H1 (cell line): ENCODE measurements around the gene FOXL3. TPM values are rescaled to one million over a fixed set of nuclear protein-coding genes. Genes with fewer than 3 reads are reported as not detected.

ENCODE experiments used
- CTCF ChIA-PET: fragments of 300-600 bp; sonication (Branson Sonifier 250); formaldehyde crosslinking; loops from one replicate; lab custom pipeline; 2021; ENCODE audit not compliant: partially characterized antibody; lab: Charles Lee
- POLR2A ChIA-PET: fragments of 300-600 bp; sonication (Branson Sonifier 250); formaldehyde crosslinking; loops from one replicate; lab custom pipeline; 2021; ENCODE audit warnings: inconsistent platforms; ENCODE audit not compliant: partially characterized antibody; lab: Charles Lee
- DNase-seq, 2 experiments: peaks; one replicate each; pipeline versions ENCODE4 v3.0.0 to v3.0.0-alpha.2; 2010 to 2022; ENCODE audit warnings: low spot score in 2 of 2, low read depth in 1 of 2, mixed read lengths in 1 of 2
- FAIRE-seq: peaks from 2 replicates; lab custom pipeline; 2011; peaks lifted over from hg19 to GRCh38; lab: Jason Lieb, UNC
- H2AFZ ChIP-seq: 2 replicates; pipeline ENCODE4 v1.8.1; 2012; ENCODE audit warnings: low read length, inconsistent platforms
- H2AK5ac ChIP-seq: 2 replicates; pipeline ENCODE4 v1.6.1; 2013; ENCODE audit warnings: low read depth, low read length
- H2BK120ac ChIP-seq: replicated peaks from 2 replicates; pipeline ENCODE3; 2013; ENCODE audit warnings: low read depth, low read length, inconsistent platforms
- H2BK12ac ChIP-seq: 2 replicates; pipeline ENCODE4 v1.6.1; 2013; ENCODE audit warnings: low read depth, low read length
- H2BK15ac ChIP-seq: 2 replicates; pipeline ENCODE4 v1.6.1; 2013; ENCODE audit warnings: low read length
- H2BK20ac ChIP-seq: 2 replicates; pipeline ENCODE4 v1.6.1; 2013; ENCODE audit warnings: low read length
- H2BK5ac ChIP-seq: 2 replicates; pipeline ENCODE4 v1.6.1; 2013; ENCODE audit warnings: low read depth, low read length
- H3K14ac ChIP-seq: 2 replicates; pipeline ENCODE4 v1.6.1; 2013; ENCODE audit warnings: inconsistent platforms; ENCODE audit not compliant: insufficient read length
- H3K18ac ChIP-seq: 2 replicates; pipeline ENCODE4 v1.6.1; 2013; ENCODE audit warnings: low read length; ENCODE audit errors: extremely low read depth
- H3K23ac ChIP-seq: 2 replicates; pipeline ENCODE4 v1.6.1; 2013; ENCODE audit warnings: inconsistent platforms; ENCODE audit not compliant: insufficient read length
- H3K23me2 ChIP-seq: 2 replicates; pipeline ENCODE4 v1.6.1; 2013; ENCODE audit warnings: low read depth, low read length
- H3K27ac ChIP-seq: 2 replicates; pipeline ENCODE4 v1.6.1; 2011; ENCODE audit warnings: low read depth, low read length, inconsistent platforms
- H3K27me3 ChIP-seq, 4 experiments: replicated peaks in 1 of 4; 1 replicate in 1 of 4; 2 replicates in 3 of 4; pipeline versions ENCODE4 v1.6.1 to v1.8.1; 2011 to 2013; ENCODE audit warnings: low read length in 3 of 4, mild to moderate bottlenecking in 3 of 4, inconsistent platforms in 2 of 4, mixed read lengths in 2 of 4, moderate library complexity in 1 of 4; ENCODE audit not compliant: control insufficient read depth in 3 of 4, insufficient read depth in 3 of 4; ENCODE audit errors: extremely low read depth in 1 of 4
- H3K36me3 ChIP-seq, 4 experiments: 2 replicates each; pipeline versions ENCODE4 v1.6.1 to v1.8.1; 2011 to 2013; ENCODE audit warnings: mild to moderate bottlenecking in 4 of 4, low read length in 3 of 4, moderate library complexity in 2 of 4, control low read depth in 1 of 4, inconsistent platforms in 1 of 4; ENCODE audit not compliant: insufficient read depth in 4 of 4, control insufficient read depth in 2 of 4
- H3K4ac ChIP-seq: replicated peaks from 2 replicates; pipeline ENCODE3; 2013; ENCODE audit warnings: low read length, low read depth, mixed read lengths, inconsistent platforms; ENCODE audit not compliant: insufficient read length
- H3K4me1 ChIP-seq, 4 experiments: replicated peaks in 1 of 4; 1 replicate in 1 of 4; 2 replicates in 3 of 4; pipeline versions ENCODE4 v1.6.1 to v1.8.1; 2011 to 2013; ENCODE audit warnings: low read length in 3 of 4, inconsistent platforms in 2 of 4, mixed read lengths in 1 of 4; ENCODE audit not compliant: insufficient read depth in 4 of 4, control insufficient read depth in 3 of 4
- H3K4me2 ChIP-seq, 2 experiments: 2 replicates each; pipeline versions ENCODE4 v1.6.1 to v1.8.1; 2011 to 2013; ENCODE audit warnings: low read depth in 2 of 2, low read length in 2 of 2, control low read depth in 1 of 2, inconsistent platforms in 1 of 2, mild to moderate bottlenecking in 1 of 2; ENCODE audit not compliant: insufficient read depth in 1 of 2
- H3K4me3 ChIP-seq, 4 experiments: fragments of 200-600, 300-600 bp in 1 of 4; sonication (generic), shearing (Covaris generic), sonication (Bioruptor Twin) in 1 of 4; 2 replicates each; pipeline versions ENCODE4 v1.5.1 to v1.8.1; 2011 to 2016; ENCODE audit warnings: low read length in 4 of 4, low read depth in 3 of 4, control low read depth in 2 of 4, inconsistent platforms in 2 of 4, mild to moderate bottlenecking in 2 of 4, mixed read lengths in 1 of 4, moderate library complexity in 1 of 4; ENCODE audit not compliant: insufficient read depth in 2 of 4; ENCODE audit errors: extremely low read depth in 1 of 4
- H3K56ac ChIP-seq: replicated peaks from 2 replicates; pipeline ENCODE3; 2013; ENCODE audit warnings: low read depth, mild to moderate bottlenecking, mixed read lengths, low read length, inconsistent platforms; ENCODE audit not compliant: insufficient read length
- H3K79me1 ChIP-seq: 2 replicates; pipeline ENCODE4 v1.6.1; 2013; ENCODE audit warnings: low read depth, low read length, control low read depth
- H3K79me2 ChIP-seq, 2 experiments: 2 replicates each; pipeline versions ENCODE4 v1.6.1 to v1.8.1; 2012 to 2013; ENCODE audit warnings: low read length in 2 of 2, mild to moderate bottlenecking in 2 of 2, inconsistent platforms in 1 of 2; ENCODE audit not compliant: insufficient read depth in 2 of 2, control insufficient read depth in 1 of 2
- H3K9ac ChIP-seq, 4 experiments: replicated peaks in 1 of 4; 1 replicate in 1 of 4; 2 replicates in 3 of 4; pipeline versions ENCODE4 v1.6.1 to v1.8.1; 2011 to 2013; ENCODE audit warnings: low read depth in 3 of 4, low read length in 3 of 4, control low read depth in 2 of 4, mild to moderate bottlenecking in 2 of 4, moderate library complexity in 2 of 4, inconsistent platforms in 1 of 4; ENCODE audit errors: extremely low read depth in 1 of 4
- H3K9me3 ChIP-seq, 2 experiments: 2 replicates each; pipeline versions ENCODE4 v1.6.1 to v1.8.1; 2012 to 2013; ENCODE audit warnings: mild to moderate bottlenecking in 2 of 2, moderate library complexity in 2 of 2, control low read depth in 1 of 2, inconsistent platforms in 1 of 2, low read depth in 1 of 2, low read length in 1 of 2, mixed read lengths in 1 of 2; ENCODE audit not compliant: insufficient read depth in 2 of 2
- H4K20me1 ChIP-seq, 2 experiments: replicated peaks in 1 of 2; 2 replicates each; pipeline versions ENCODE3 to v1.8.1; 2011 to 2013; ENCODE audit warnings: inconsistent platforms in 2 of 2, low read length in 2 of 2, mild to moderate bottlenecking in 1 of 2; ENCODE audit not compliant: insufficient read depth in 2 of 2, control insufficient read depth in 1 of 2
- H4K5ac ChIP-seq: 2 replicates; pipeline ENCODE4 v1.6.1; 2013; ENCODE audit warnings: low read length, low read depth, mixed read lengths, inconsistent platforms; ENCODE audit not compliant: insufficient read length
- H4K8ac ChIP-seq: 2 replicates; pipeline ENCODE4 v1.8.0; 2013; ENCODE audit warnings: mild to moderate bottlenecking, moderate library complexity, low read length, inconsistent platforms; ENCODE audit not compliant: insufficient read depth; ENCODE audit errors: extremely low read depth
- H4K91ac ChIP-seq: replicated peaks from 2 replicates; pipeline ENCODE3; 2013; ENCODE audit warnings: low read length, mixed read lengths, inconsistent platforms; ENCODE audit not compliant: insufficient read length
- BACH1 ChIP-seq: IDR thresholded peaks from 2 replicates; pipeline ENCODE4 v1.6.1; 2012; ENCODE audit warnings: low read length, improper control_type of control experiment
- HDAC6 ChIP-seq: IDR thresholded peaks from one replicate; pipeline ENCODE4 v1.7.1; 2012; ENCODE audit warnings: low read depth, mild to moderate bottlenecking, inconsistent platforms, low read length, moderate library complexity
- KDM5A ChIP-seq: fragments of 200-600 bp; IDR thresholded peaks from 2 replicates; pipeline ENCODE4 v1.7.1; 2012; ENCODE audit warnings: mild to moderate bottlenecking, low read length, inconsistent platforms, mixed read lengths
- PHF8 ChIP-seq: fragments of 200-600 bp; sonication (generic); conservative IDR thresholded peaks from 2 replicates; pipeline ENCODE4 v1.7.1; 2012; ENCODE audit warnings: low read depth, mild to moderate bottlenecking, inconsistent platforms, low read length, moderate library complexity
- POLR2A ChIP-seq, 2 experiments: IDR thresholded peaks; 1 replicate in 1 of 2; 2 replicates in 1 of 2; pipeline ENCODE4 v1.6.1; 2011; ENCODE audit warnings: low read depth in 2 of 2, low read length in 2 of 2, mild to moderate bottlenecking in 2 of 2; ENCODE audit errors: control extremely low read depth in 1 of 2
- POLR2AphosphoS5 ChIP-seq: IDR thresholded peaks from 2 replicates; pipeline ENCODE4 v1.6.1; 2011; ENCODE audit warnings: low read depth, low read length
- POU5F1 ChIP-seq: IDR thresholded peaks from 2 replicates; pipeline ENCODE4 v1.6.1; 2011; ENCODE audit warnings: low read depth, mild to moderate bottlenecking, low read length, moderate library complexity
- RAD21 ChIP-seq, 2 experiments: IDR thresholded peaks in 1 of 2; conservative IDR thresholded peaks in 1 of 2; 2 replicates each; pipeline ENCODE4 v1.6.1; 2011; ENCODE audit warnings: low read depth in 2 of 2, low read length in 2 of 2, improper control_type of control experiment in 1 of 2, inconsistent platforms in 1 of 2, mild to moderate bottlenecking in 1 of 2, moderate library complexity in 1 of 2
- TEAD4 ChIP-seq: IDR thresholded peaks from 2 replicates; pipeline ENCODE4 v1.6.1; 2012; ENCODE audit warnings: low read depth, low read length, inconsistent platforms, mixed read lengths
- WGBS, 2 experiments: shearing (Covaris generic) in 1 of 2; methylation state at CpG; one replicate each; pipeline versions ENCODE4 v1.1.6 to v1.1.7; 2013 to 2015; ENCODE audit warnings: low lambda C conversion rate in 2 of 2, mixed read lengths in 2 of 2, inconsistent platforms in 1 of 2, low coverage in 1 of 2, missing lambda C conversion rate in 1 of 2; ENCODE audit not compliant: insufficient replicate concordance in 2 of 2, insufficient coverage in 1 of 2, insufficient read length in 1 of 2; ENCODE audit errors: extremely low coverage in 1 of 2, missing lambda C conversion rate in 1 of 2; 5-methylcytosine and 5-hydroxymethylcytosine counted together
- polyA plus RNA-seq, 7 experiments: library from polyadenylated mRNA; depleted of rRNA in 3 of 7; stranded (reverse) in 5 of 7; unstranded in 2 of 7; fragments of >200 nt in 5 of 7; fragments of 200-250 nt in 2 of 7; gene quantifications; 1 replicate in 5 of 7; 2 replicates in 1 of 7; 4 replicates in 1 of 7; pipeline versions ENCODE4 v1.2.1 to v1.2.3, GENCODE V29; 2011 to 2013; ENCODE audit warnings: missing spikeins in 2 of 7, mixed read lengths in 2 of 7
- total RNA-seq: library from RNA; stranded (reverse); fragmentation: NEBNext Ultra II Directional; extraction: Animal tissue kit (Norgen Biotek cat#: 25700); gene quantifications from 2 replicates; pipeline ENCODE4 v1.2.1, GENCODE V29; 2021
- TF ChIP-seq, protein P1 (sequence below): IDR thresholded peaks from 2 replicates; pipeline ENCODE4 v1.6.1; 2012; ENCODE audit warnings: inconsistent platforms
- TF ChIP-seq, protein P2 (sequence below), 3 experiments: IDR thresholded peaks; 1 replicate in 2 of 3; 2 replicates in 1 of 3; pipeline versions ENCODE4 v1.5.1 to v1.6.1; 2011; ENCODE audit warnings: low read length in 3 of 3, mild to moderate bottlenecking in 3 of 3, inconsistent platforms in 2 of 3, low read depth in 1 of 3, moderate library complexity in 1 of 3; ENCODE audit not compliant: insufficient read depth in 1 of 3; ENCODE audit errors: control extremely low read depth in 1 of 3

Gene FOXL3
- total and polyA plus RNA-seq, 2 of the 8 experiments (the other 6 are each of a cell fraction or from before 2014, with no cell fraction given) = not detected

GRCh38 chr7:270351-270983 lies 19.5 kb upstream of the FOXL3 start:
- WGBS, 2 experiments = 82% methylated on average over 11 of the region's 11 CpGs; no CpG with 5 or more reads in 1 of the 2 experiments
- H3K56ac ChIP-seq = no peak overlapping the region
- no peak overlapping the region for H3K18ac ChIP-seq
- H2BK5ac ChIP-seq = no peak overlapping the region
- ChIA-PET CTCF (interaction anchor here (0.8 kb wide), 1 partner anchor 206 kb away, joined by 3 read pairs; no protein-coding TSS in a partner anchor), POLR2A (no interaction called here)
- no peak overlapping the region for H3K4me3 ChIP-seq
- no peak overlapping the region for H3K9ac ChIP-seq
- FAIRE-seq = no peak
- H3K23me2 ChIP-seq = no peaks in the 10 kb centered on the region
- H3K79me1 ChIP-seq = no peaks in the 10 kb centered on the region
- peaks cover 43 to 73% of the 10 kb centered on the region in 2 experiments for H3K9me3 ChIP-seq
- no peaks in the 10 kb centered on the region for H3K36me3 ChIP-seq
- H3K27ac ChIP-seq = no peak overlapping the region
- H4K20me1 ChIP-seq = no peaks in the 10 kb centered on the region
- no peaks in the 10 kb centered on the region for H3K79me2 ChIP-seq
- no peak overlapping the region for H2BK20ac ChIP-seq
- no peak overlapping the region for H2AFZ ChIP-seq
- H3K4ac ChIP-seq = no peak overlapping the region
- H4K91ac ChIP-seq = no peak overlapping the region
- no peaks in the 10 kb centered on the region for H3K27me3 ChIP-seq
- no peak overlapping the region for H3K23ac ChIP-seq
- no peak overlapping the region for H4K5ac ChIP-seq
- no peak overlapping the region for H3K4me2 ChIP-seq
- H2BK120ac ChIP-seq = no peak overlapping the region
- H2BK12ac ChIP-seq = no peak overlapping the region
- H4K8ac ChIP-seq = no peak overlapping the region
- no peak overlapping the region for H2BK15ac ChIP-seq
- DNase-seq = no peak
- no peak overlapping the region for H3K14ac ChIP-seq
- H2AK5ac ChIP-seq = no peak overlapping the region
- no peaks in the 10 kb centered on the region for H3K4me1 ChIP-seq
- TF ChIP-seq, protein P1, sequence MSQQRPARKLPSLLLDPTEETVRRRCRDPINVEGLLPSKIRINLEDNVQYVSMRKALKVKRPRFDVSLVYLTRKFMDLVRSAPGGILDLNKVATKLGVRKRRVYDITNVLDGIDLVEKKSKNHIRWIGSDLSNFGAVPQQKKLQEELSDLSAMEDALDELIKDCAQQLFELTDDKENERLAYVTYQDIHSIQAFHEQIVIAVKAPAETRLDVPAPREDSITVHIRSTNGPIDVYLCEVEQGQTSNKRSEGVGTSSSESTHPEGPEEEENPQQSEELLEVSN = no peak
- no peak for TF ChIP-seq PHF8
- no peak for TF ChIP-seq POLR2AphosphoS5
- TF ChIP-seq RAD21 (IDR thresholded peaks at IDR 0.05 in 1 of 2, conservative IDR thresholded peaks at IDR 0.05 in 1 of 2; ENCODE audit: low read depth in 2 of 2, low read length in 2 of 2) = no peak
- TF ChIP-seq TEAD4 = no peak
- no peak for TF ChIP-seq POU5F1
- TF ChIP-seq BACH1 = no peak
- TF ChIP-seq, protein P2, sequence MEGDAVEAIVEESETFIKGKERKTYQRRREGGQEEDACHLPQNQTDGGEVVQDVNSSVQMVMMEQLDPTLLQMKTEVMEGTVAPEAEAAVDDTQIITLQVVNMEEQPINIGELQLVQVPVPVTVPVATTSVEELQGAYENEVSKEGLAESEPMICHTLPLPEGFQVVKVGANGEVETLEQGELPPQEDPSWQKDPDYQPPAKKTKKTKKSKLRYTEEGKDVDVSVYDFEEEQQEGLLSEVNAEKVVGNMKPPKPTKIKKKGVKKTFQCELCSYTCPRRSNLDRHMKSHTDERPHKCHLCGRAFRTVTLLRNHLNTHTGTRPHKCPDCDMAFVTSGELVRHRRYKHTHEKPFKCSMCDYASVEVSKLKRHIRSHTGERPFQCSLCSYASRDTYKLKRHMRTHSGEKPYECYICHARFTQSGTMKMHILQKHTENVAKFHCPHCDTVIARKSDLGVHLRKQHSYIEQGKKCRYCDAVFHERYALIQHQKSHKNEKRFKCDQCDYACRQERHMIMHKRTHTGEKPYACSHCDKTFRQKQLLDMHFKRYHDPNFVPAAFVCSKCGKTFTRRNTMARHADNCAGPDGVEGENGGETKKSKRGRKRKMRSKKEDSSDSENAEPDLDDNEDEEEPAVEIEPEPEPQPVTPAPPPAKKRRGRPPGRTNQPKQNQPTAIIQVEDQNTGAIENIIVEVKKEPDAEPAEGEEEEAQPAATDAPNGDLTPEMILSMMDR (IDR thresholded peaks at IDR 0.05; ENCODE audit: control extremely low read depth in 1 of 3, insufficient read depth in 1 of 3, low read depth in 1 of 3, low read length in 3 of 3) = no peak
- TF ChIP-seq HDAC6 = no peak
- TF ChIP-seq KDM5A = no peak
- TF ChIP-seq POLR2A (IDR thresholded peaks at IDR 0.05; ENCODE audit: control extremely low read depth in 1 of 2, low read depth in 2 of 2, low read length in 2 of 2) = no peak
